GM12878 (cell line): ENCODE data around the gene SLC12A3. TPM values are rescaled to one million over a fixed set of nuclear protein-coding genes. Genes with fewer than 3 reads are reported as not detected.
A peak's percentile ranks its signal among the peaks of the same experiment; 100 is the strongest.
"Not testable (repeated sequence)": the region's sequence is repeated elsewhere in the genome, so short reads cannot be mapped to it uniquely, and the experiment has no call there.

Experiments
- ATAC-seq: fragments of 200-7000 bp; cut with Tn5 transposase; 3 replicates; pipeline ENCODE4 v1.9.1; 2020; ENCODE audit warnings: mild to moderate bottlenecking, moderate library complexity
- BruUV-seq: library from RNA; stranded (reverse); fragments of 400-500 nt; replicated peaks from 2 replicates; lab custom pipeline; 2021; lab: Mats Ljungman, UMichigan
- CTCF ChIA-PET: fragments of 300-600 bp; sonication (Branson Sonifier 250); formaldehyde crosslinking; extraction: SDS; loops from one replicate; lab custom pipeline; 2021; ENCODE audit warnings: inconsistent platforms; lab: Yijun Ruan, JAX
- POLR2A ChIA-PET: fragments of 350-600 bp; formaldehyde crosslinking; extraction: SDS; loops from one replicate; lab custom pipeline; 2021; ENCODE audit warnings: inconsistent platforms; lab: Charles Lee
- RAD21 ChIA-PET: fragments of 300-600 bp; sonication (Branson Sonifier 250); formaldehyde crosslinking; loops from one replicate; lab custom pipeline; 2023; ENCODE audit warnings: antibody characterized with exemption; ENCODE audit not compliant: unreplicated experiment; lab: Charles Lee
- SMC1A ChIA-PET: fragments of 300-600 bp; sonication (Branson Sonifier 250); formaldehyde crosslinking; loops from one replicate; lab custom pipeline; 2023; ENCODE audit not compliant: unreplicated experiment, uncharacterized antibody; lab: Charles Lee
- DNase-seq: peaks from one replicate; pipeline ENCODE4 v3.0.0-alpha.2; 2011; ENCODE audit warnings: low read depth, low spot score
- FAIRE-seq: peaks from 3 replicates; lab custom pipeline; 2011; peaks lifted over from hg19 to GRCh38; lab: Jason Lieb, UNC
- H2AFZ ChIP-seq: 2 replicates; pipeline ENCODE4 v1.6.0; 2011; ENCODE audit warnings: low read depth, low read length, control low read depth; ENCODE audit not compliant: control insufficient read depth
- H3K27ac ChIP-seq: 2 replicates; pipeline ENCODE4 v1.5.1; 2011; ENCODE audit warnings: control low read depth; ENCODE audit not compliant: control insufficient read depth, insufficient read depth
- H3K27me3 ChIP-seq, 2 experiments: replicated peaks in 1 of 2; 2 replicates each; pipeline versions ENCODE4 v1.6.0 to v1.6.1; 2011; ENCODE audit warnings: low read length in 1 of 2; ENCODE audit not compliant: control insufficient read depth in 2 of 2, insufficient read depth in 2 of 2
- H3K36me3 ChIP-seq, 2 experiments: 2 replicates each; pipeline ENCODE4 v1.5.1; 2011; ENCODE audit warnings: low read length in 1 of 2; ENCODE audit not compliant: control insufficient read depth in 2 of 2, insufficient read depth in 2 of 2
- H3K4me1 ChIP-seq: 2 replicates; pipeline ENCODE4 v1.6.1; 2011; ENCODE audit warnings: mild to moderate bottlenecking, low read length, moderate library complexity, mixed read lengths; ENCODE audit not compliant: control insufficient read depth, insufficient read depth
- H3K4me2 ChIP-seq: 2 replicates; pipeline ENCODE4 v1.6.0; 2011; ENCODE audit warnings: control low read depth; ENCODE audit not compliant: control insufficient read depth, insufficient read depth
- H3K4me3 ChIP-seq: fragments of 200-600 bp; sonication (generic); 2 replicates; pipeline ENCODE4 v1.5.1; 2016
- H3K79me2 ChIP-seq: 2 replicates; pipeline ENCODE4 v1.6.0; 2011; ENCODE audit warnings: low read length; ENCODE audit not compliant: control insufficient read depth, insufficient read depth
- H3K9ac ChIP-seq: 2 replicates; pipeline ENCODE4 v1.8.0; 2011; ENCODE audit warnings: low read length, control low read depth, mixed read lengths; ENCODE audit not compliant: control insufficient read depth, insufficient read depth
- H3K9me3 ChIP-seq: replicated peaks from 3 replicates; pipeline ENCODE4 v1.5.1; 2011; ENCODE audit warnings: mild to moderate bottlenecking, low read length; ENCODE audit not compliant: control insufficient read depth, insufficient read depth
- H4K20me1 ChIP-seq: 2 replicates; pipeline ENCODE4 v1.6.0; 2011; ENCODE audit not compliant: control insufficient read depth, insufficient read depth
- BHLHE40 ChIP-seq, 2 experiments: fragments of 450-650 bp in 1 of 2; IDR thresholded peaks; 2 replicates each; pipeline ENCODE4 v1.6.1; 2011 to 2017; ENCODE audit warnings: low read depth in 2 of 2, borderline replicate concordance in 1 of 2, improper control_type of control experiment in 1 of 2, low read length in 1 of 2, mild to moderate bottlenecking in 1 of 2
- MLLT1 ChIP-seq: fragments of 450-650 bp; IDR thresholded peaks from 2 replicates; pipeline ENCODE4 v1.6.1; 2016; ENCODE audit warnings: mild to moderate bottlenecking
- NR2F1 ChIP-seq: fragments of 450-650 bp; conservative IDR thresholded peaks from 2 replicates; pipeline ENCODE4 v1.6.1; 2017; ENCODE audit warnings: mild to moderate bottlenecking
- POLR2AphosphoS2 ChIP-seq: IDR thresholded peaks from 2 replicates; pipeline ENCODE4 v1.6.1; 2011; ENCODE audit warnings: low read depth, mild to moderate bottlenecking, low read length, improper control_type of control experiment, moderate library complexity
- POLR2AphosphoS5 ChIP-seq: IDR thresholded peaks from 2 replicates; pipeline ENCODE4 v1.6.1; 2011; ENCODE audit warnings: mild to moderate bottlenecking, low read length, inconsistent platforms
- ZNF217 ChIP-seq: fragments of 450-650 bp; IDR thresholded peaks from 2 replicates; pipeline ENCODE4 v1.6.1; 2017; ENCODE audit warnings: antibody characterized with exemption, mild to moderate bottlenecking
- ZNF384 ChIP-seq: IDR thresholded peaks from 2 replicates; pipeline ENCODE4 v1.6.1; 2012; ENCODE audit warnings: low read depth, mild to moderate bottlenecking, low read length, improper control_type of control experiment, borderline replicate concordance
- ZNF687 ChIP-seq: fragments of 450-650 bp; IDR thresholded peaks from 2 replicates; pipeline ENCODE4 v1.6.1; 2017; ENCODE audit warnings: mild to moderate bottlenecking, moderate library complexity
- WGBS: methylation state at CpG from one replicate; pipeline ENCODE4 v1.1.6; 2016; ENCODE audit warnings: low lambda C conversion rate; ENCODE audit not compliant: insufficient replicate concordance, insufficient coverage; ENCODE audit errors: missing lambda C conversion rate; 5-methylcytosine and 5-hydroxymethylcytosine counted together
- in situ Hi-C: fragments of 300-500 bp; cut with MboI; formaldehyde crosslinking; loops from 9 replicates; pipeline ENCODE4 v1.14.3; 2018; ENCODE audit warnings: mixed read lengths
- intact Hi-C: fragments of 100-400 bp; cut with micrococcal nuclease; formaldehyde crosslinking; loops from one replicate; pipeline ENCODE4 v1.14.2; 2022; ENCODE audit not compliant: unreplicated experiment
- polyA plus RNA-seq, 11 experiments: library from polyadenylated mRNA; depleted of rRNA in 4 of 11; unstranded in 6 of 11; stranded (reverse) in 5 of 11; fragments of >200 nt; fragmentation: Nextera tagmentation in 4 of 11; fragmentation: Illumina TruSeq in 1 of 11; extraction: Ambion mirVana in 4 of 11; extraction: Trizol in 1 of 11; gene quantifications; 1 replicate in 1 of 11; 2 replicates in 10 of 11; pipeline versions ENCODE4 v1.2.1 to v1.2.3, GENCODE V29; 2011 to 2016; ENCODE audit warnings: inconsistent platforms in 2 of 11, missing spikeins in 2 of 11, low read depth in 1 of 11
- total RNA-seq, 4 experiments: library from RNA; depleted of rRNA in 3 of 4; stranded (reverse); fragments of >200 nt in 3 of 4; fragmentation: Illumina TruSeq in 1 of 4; extraction: Trizol in 1 of 4; gene quantifications; 2 replicates each; pipeline versions ENCODE4 v1.2.1 to v1.2.3, GENCODE V29; 2013 to 2021

The SLC12A3 gene
- total and polyA plus RNA-seq, 10 of the 15 experiments (the other 5 are each of a cell fraction or from before 2014, with no cell fraction given): 0.05 to 6.3 (median 3.1) TPM

GRCh38 chr16:56934599-56935145 is 69.7 kb downstream of the SLC12A3 start:
- H3K27ac ChIP-seq, FAIRE-seq, BruUV-seq, H3K27me3 ChIP-seq, H2AFZ ChIP-seq, ATAC-seq, H3K9me3 ChIP-seq, DNase-seq, intact Hi-C loops, H4K20me1 ChIP-seq: not testable (repeated sequence)
- H3K36me3 ChIP-seq: peaks cover 6 to 16% of the 10 kb centered on the region in 2 experiments
- peak overlapping the region; percentile 38 for H3K4me2 ChIP-seq
- H3K4me3 ChIP-seq: peak overlapping the region; percentile 92
- peaks cover 54% of the 10 kb centered on the region for H3K79me2 ChIP-seq
- ChIA-PET RAD21 (interaction anchor here (0.7 to 2.3 kb wide), 6 partner anchors 11 to 75 kb away, joined by 3 to 6 read pairs (median 3); partner anchors contain the start of gene SLC12A3), POLR2A (interaction anchor here (0.7 to 21.1 kb wide), 12 partner anchors 9 to 202 kb away, joined by 3 to 306 read pairs (median 6); no protein-coding TSS in a partner anchor)
- peaks cover 33% of the 10 kb centered on the region for H3K4me1 ChIP-seq
- WGBS: 1% methylated on average over 8 of the region's 8 CpGs
- peak overlapping the region; percentile 82 for H3K9ac ChIP-seq
- TF ChIP-seq BHLHE40 (IDR thresholded peaks at IDR 0.05; ENCODE audit: borderline replicate concordance in 1 of 2, low read depth in 2 of 2, low read length in 1 of 2) (peak in 1 of 2 experiments; percentile 45; a peak in 1 of 4 replicates), ZNF687 (peak; percentile 24; the same call in 1 of the 2 replicates), NR2F1 (0 out of 2 replicates have a peak, but pooled peaks have one; percentile 13), ZNF217 (0 out of 2 replicates have a peak, but pooled peaks have one; percentile 19), MLLT1 (peak; percentile 92), POLR2AphosphoS5 (peak; percentile 2; the same call in 1 of the 2 replicates), POLR2AphosphoS2 (0 out of 2 replicates have a peak, but pooled peaks have one; percentile 18), ZNF384 (0 out of 2 replicates have a peak, but pooled peaks have one; percentile 22)
- TF ChIP-seq, all 136 proteins: peak for 8; not testable (repeated sequence) for 128
- SMC1A ChIA-PET: interaction anchor here (0.7 to 3.8 kb wide), 7 partner anchors 10 to 68 kb away, joined by 3 to 18 read pairs (median 12); no protein-coding TSS in a partner anchor
- CTCF ChIA-PET: interaction anchor here (0.8 to 1.7 kb wide), 5 partner anchors 16 to 68 kb away, joined by 3 to 6 read pairs (median 3); no protein-coding TSS in a partner anchor
- in situ Hi-C loops: not testable (repeated sequence)
